Stimulated activated CD4-positive, alpha-beta T cell treated with anti-CD3 and anti-CD28 coated beads, Interleukin-12 subunit alpha, Interleukin-12 subunit beta, amount 100 ng/mL, for 48 hours (primary cell): ENCODE results near the gene PIK3CA.
"Not testable (repeated sequence)": the region's sequence is repeated elsewhere in the genome, so short reads cannot be mapped to it uniquely, and the experiment has no call there.

Source experiments
- DNase-seq, 3 donors: peaks; one replicate each; pipeline ENCODE4 v3.0.0-alpha.2; 2020; ENCODE audit warnings: low read depth in 2 of 3, low spot score in 1 of 3

PIK3CA gene

DNA sequence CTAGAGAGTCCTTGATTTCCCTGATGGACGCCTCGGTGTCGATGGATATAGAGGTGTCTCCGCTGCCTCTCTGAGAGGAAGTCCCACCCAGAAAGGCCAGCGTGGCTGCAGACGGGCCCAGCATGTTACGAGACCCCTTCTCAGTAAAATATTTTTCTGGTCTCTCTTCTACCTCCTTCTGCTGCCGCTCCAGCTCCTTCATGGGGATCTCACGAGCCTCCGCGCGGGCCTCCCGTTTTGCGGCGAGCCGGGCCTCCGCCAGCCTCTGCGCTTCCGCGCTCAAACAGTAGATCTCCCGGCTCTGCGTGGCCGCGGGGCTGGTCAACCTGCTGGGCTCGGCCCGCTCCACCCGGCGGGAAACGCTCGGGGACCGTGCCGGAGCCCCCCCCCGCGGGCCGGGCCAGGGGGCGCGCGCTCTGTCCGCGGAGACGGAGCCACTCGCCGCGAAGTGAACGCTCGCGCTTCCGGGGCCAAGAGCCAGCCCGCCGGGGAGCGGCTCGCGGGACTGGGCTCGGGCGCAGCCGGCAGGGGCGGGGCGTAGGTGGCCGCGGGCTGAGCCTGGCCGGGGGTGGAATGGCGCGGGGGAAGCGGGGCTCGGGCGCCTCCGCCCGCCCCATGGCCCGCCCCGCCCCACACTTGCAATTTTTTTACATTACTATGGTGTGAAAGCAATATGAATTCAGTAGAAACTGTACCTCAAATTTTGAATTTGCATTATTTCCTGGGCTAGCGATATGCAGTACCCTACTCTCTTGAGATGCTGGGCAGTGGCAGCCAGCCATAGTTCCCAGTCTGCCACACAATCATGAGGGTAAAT lies 113.0 kb downstream of the PIK3CA start:
- DNase-seq, result peak; percentile 29 to 67 (median 34)

GRCh38 chr3:179263134-179263533 lies 115.0 kb downstream of the PIK3CA start:
- DNase-seq, result no peak

DNA sequence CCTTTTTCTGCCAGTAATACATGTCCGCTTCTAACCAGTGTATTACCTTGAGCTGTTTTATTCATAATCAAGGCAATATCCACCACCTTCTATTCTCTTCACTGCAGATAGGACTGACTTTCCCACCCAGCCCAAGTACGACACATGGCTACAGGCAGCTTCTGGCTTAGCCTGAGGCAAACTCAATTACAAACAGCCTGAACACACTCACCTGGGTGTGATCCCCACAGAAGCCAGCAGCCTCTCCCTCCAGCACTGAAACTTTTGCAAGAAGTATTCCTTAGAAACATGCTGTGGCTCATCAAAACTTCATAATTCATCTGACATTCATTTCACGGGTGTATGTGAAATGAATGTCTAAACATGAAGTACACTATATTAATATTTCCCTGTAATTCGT lies 116.3 kb downstream of the PIK3CA start:
- DNase-seq, result no peak

- DNase-seq, result no peak
These were observed 116.9 kb downstream of the PIK3CA start for GRCh38 chr3:179265092-179265491.

GRCh38 chr3:179265875-179266274 lies 117.7 kb downstream of the PIK3CA start:
- no peak for DNase-seq

GRCh38 chr3:179266701-179267211 lies 118.6 kb downstream of the PIK3CA start:
- no peak for DNase-seq

DNA sequence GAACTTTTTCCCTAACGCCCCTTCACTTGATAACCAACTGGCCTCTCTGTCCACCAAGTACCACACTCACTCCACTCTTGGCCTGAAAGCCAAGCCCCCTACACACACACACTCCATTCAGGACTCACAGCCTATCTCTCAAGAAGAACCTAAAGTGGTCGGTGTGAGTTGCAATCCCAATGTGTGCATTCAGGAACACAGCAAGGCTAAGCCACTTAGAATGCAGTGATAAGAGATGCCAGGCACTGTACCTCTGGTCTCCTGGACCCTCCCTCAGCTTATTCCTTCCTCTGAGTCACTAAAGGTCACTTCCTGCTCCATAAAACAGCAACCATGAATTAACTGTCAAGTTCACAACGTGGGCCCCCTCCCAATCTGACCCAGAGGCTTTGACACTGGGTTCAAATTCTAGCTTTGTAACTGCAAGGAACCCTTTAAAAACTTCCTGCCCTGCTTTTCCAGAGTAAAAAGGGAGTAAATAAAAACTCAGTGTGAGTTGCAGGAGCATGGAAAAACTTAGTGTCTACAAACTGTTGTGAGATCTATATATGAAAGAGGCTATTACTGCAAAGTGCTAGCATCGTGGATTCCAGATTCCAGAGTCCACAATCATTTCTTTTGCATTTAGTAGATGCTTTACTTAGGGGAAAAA lies 120.4 kb downstream of the PIK3CA start:
- no peak for DNase-seq

DNA sequence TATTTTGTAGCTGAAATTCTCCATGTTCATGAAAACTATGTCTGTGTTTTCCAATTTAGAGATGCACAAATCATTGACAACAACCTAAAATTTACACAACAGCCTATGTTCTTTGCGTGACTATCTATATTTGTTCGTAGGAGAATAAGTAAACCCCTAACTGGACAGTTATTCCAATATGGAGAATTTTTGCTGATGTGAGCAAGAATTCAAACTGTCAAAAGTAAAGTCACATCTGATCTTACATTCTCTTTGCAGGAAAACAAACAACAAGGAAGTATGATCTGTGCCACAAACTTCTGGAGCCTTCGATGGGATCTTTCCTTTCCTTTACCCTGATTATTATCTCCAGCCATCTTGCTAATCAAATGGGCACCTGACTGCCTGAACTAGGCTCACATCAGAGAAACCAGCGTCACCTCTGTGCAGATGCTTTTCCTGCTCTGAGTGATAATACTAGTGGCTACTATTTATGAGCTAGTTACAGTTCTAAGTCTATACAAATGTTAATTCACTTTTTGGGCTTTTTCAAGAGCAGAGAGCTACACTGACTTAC lies 121.1 kb downstream of the PIK3CA start:
- no peak for DNase-seq

DNA sequence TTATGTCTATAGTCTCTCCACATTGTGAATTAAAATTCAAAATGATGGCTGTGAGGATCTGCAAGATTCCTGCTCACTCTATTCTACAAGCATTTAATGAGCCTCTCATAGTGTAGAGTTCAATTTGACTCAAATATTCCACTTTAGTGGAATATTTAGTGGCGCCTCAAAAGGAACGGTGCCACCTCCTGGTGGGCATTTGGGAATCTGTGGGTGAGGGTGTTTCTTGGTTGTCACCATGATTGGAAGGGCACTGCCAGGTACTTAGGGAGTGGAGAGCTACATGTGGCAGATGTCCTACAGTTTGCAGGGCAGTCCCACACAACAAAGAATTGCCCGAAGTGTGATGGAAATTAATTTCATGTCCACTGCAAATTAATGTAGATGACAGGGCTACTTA lies 124.2 kb downstream of the PIK3CA start:
- no peak for DNase-seq

- not testable (repeated sequence) for DNase-seq
These were observed 126.3 kb downstream of the PIK3CA start for GRCh38 chr3:179274434-179274833.

GRCh38 chr3:179276001-179276400 lies 127.8 kb downstream of the PIK3CA start:
- DNase-seq, result no peak

GRCh38 chr3:179276743-179277142 lies 128.6 kb downstream of the PIK3CA start:
- no peak for DNase-seq

- DNase-seq, result no peak
These were observed 130.0 kb downstream of the PIK3CA start for GRCh38 chr3:179278151-179278550.

DNA sequence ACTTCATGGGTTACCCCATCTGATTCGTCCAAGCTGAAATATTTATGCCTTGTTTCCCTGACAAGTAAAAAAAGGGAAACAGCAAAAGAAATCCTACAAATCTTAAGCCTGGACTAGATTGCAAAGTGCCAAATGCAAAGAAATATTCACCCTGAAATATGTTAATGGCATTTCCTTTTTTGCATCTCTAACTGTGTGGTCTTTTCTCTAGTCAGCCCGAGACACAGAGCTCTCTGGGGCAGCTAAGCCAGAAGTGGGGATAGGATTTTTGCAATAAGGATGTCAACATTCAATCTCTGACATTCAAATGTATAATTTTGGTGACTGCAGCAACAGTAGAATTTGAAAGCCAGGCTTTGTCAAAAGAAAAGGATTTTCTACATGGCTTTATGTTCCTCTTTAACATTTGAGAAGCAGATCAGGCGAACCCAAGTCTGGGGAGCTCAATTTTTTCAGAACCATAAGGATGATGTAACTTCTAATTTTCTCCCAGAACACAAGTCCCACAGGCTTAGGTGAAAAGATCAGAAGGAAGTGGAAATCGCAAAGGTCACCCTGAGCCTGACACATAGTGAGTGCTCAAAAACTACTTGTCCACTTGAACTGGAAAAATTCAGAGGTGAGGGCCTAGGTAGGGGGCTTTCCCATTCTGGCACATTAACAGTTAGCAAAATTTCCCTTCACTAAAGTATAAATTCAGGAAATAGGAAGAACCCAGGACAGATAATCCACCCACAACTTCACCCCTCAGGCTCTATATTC lies 131.0 kb downstream of the PIK3CA start:
- DNase-seq, result no peak

GRCh38 chr3:179279837-179280236 lies 131.7 kb downstream of the PIK3CA start:
- DNase-seq, result no peak

DNA sequence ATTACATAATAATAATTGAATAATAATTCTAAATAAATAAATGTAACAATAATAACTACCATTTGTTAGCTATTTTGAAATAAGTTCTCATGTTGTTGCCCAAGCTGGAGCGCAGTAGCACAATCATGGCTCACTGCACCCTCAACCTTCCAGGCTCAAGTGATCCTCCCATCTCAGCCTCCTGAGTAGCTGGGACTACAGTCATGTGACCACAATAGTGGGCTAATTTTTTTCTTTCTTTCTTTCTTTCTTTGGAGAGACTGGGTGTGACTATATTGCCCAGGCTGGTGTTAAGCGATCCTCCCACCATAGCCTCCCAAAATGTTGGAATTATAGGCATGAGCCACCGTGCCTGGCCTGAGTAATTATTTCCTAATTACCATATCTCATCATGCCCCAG lies 133.7 kb downstream of the PIK3CA start:
- no peak for DNase-seq

- DNase-seq, result no peak
These were observed 138.2 kb downstream of the PIK3CA start for GRCh38 chr3:179286331-179286730.

GRCh38 chr3:179288845-179289244 lies 140.7 kb downstream of the PIK3CA start:
- no peak for DNase-seq

GRCh38 chr3:179289295-179289694 lies 141.1 kb downstream of the PIK3CA start:
- DNase-seq, result no peak
